NB4 (cell line): ENCODE measurements around the gene GPC3.
"Not testable (repeated sequence)": the region's sequence is repeated elsewhere in the genome, so short reads cannot be mapped to it uniquely, and the experiment has no call there.

Experiments used
- DNase-seq: peaks from one replicate; pipeline ENCODE4 v3.0.0; 2010; ENCODE audit warnings: low read depth
- H3K4me3 ChIP-seq: one replicate; pipeline ENCODE4 v1.5.1; 2011; ENCODE audit warnings: mild to moderate bottlenecking, low read depth, low read length, moderate library complexity
- MAX ChIP-seq: IDR thresholded peaks from 2 replicates; pipeline ENCODE4 v1.6.1; 2011; ENCODE audit warnings: low read depth, low read length
- MYC ChIP-seq: IDR thresholded peaks from 2 replicates; pipeline ENCODE4 v1.6.1; 2011; ENCODE audit warnings: low read depth, low read length
- POLR2A ChIP-seq: IDR thresholded peaks from 2 replicates; pipeline ENCODE4 v1.6.1; 2011; ENCODE audit warnings: mild to moderate bottlenecking; ENCODE audit not compliant: insufficient read length; ENCODE audit errors: extremely low read depth
- TF ChIP-seq, protein P1 (sequence below): IDR thresholded peaks from one replicate; pipeline ENCODE4 v1.5.1; 2012; ENCODE audit warnings: low read depth, low read length

The GPC3 gene

GRCh38 chrX:133742602-133743305, 242.6 kb downstream of the GPC3 start:
- no peak overlapping the region for H3K4me3 ChIP-seq
- DNase-seq: no peak
- TF ChIP-seq, protein P1, sequence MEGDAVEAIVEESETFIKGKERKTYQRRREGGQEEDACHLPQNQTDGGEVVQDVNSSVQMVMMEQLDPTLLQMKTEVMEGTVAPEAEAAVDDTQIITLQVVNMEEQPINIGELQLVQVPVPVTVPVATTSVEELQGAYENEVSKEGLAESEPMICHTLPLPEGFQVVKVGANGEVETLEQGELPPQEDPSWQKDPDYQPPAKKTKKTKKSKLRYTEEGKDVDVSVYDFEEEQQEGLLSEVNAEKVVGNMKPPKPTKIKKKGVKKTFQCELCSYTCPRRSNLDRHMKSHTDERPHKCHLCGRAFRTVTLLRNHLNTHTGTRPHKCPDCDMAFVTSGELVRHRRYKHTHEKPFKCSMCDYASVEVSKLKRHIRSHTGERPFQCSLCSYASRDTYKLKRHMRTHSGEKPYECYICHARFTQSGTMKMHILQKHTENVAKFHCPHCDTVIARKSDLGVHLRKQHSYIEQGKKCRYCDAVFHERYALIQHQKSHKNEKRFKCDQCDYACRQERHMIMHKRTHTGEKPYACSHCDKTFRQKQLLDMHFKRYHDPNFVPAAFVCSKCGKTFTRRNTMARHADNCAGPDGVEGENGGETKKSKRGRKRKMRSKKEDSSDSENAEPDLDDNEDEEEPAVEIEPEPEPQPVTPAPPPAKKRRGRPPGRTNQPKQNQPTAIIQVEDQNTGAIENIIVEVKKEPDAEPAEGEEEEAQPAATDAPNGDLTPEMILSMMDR: no peak
- no peak for TF ChIP-seq MYC
- TF ChIP-seq POLR2A: no peak
- TF ChIP-seq MAX: no peak

DNA sequence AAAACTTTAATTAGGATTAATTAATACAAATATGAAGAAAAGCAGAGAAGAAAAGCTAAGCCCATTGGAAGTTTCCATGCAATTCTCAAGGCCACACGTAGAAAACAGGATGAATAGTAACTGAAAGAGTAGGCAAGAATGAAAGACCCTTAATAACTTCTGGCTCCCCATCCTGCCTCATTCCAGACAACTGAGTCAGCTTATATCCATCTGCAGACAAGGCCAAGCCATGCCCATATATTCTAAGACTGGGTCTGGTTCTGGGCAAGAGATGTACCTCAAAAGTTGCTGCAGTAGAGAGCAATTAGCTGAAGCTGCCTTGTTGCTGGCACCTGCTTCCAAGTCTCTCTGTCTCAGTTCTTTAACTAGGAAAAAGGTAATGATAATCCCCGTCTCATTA, 244.1 kb downstream of the GPC3 start:
- TF ChIP-seq, protein P1: no peak
- TF ChIP-seq MAX (no peak), POLR2A (no peak), MYC (no peak)
- no peak overlapping the region for H3K4me3 ChIP-seq
- no peak for DNase-seq

DNA sequence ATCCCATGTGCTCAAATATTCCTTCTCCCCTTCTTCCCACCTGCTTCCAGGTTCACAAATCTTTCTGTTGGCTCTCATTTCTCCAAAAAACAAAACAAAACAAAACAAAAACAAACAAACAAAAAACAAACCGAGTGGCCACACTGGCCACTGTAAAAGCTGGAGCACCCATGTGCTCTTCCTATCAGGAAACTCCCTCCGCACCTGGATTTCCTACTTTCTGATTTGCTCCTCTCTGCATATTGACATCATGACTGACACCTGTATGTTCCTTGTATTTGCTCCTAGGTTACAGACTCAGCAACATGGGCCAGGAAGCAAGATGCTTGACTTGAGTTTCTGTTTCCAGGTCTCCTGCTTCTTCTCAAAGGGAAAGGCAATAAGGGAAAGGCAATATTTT, 258.8 kb downstream of the GPC3 start:
- no peak overlapping the region for H3K4me3 ChIP-seq
- DNase-seq: no peak

GRCh38 chrX:133726211-133726630, 259.2 kb downstream of the GPC3 start:
- no peak for DNase-seq
- no peak overlapping the region for H3K4me3 ChIP-seq
- TF ChIP-seq POLR2A (no peak), MYC (no peak), MAX (no peak)
- TF ChIP-seq, protein P1: no peak

More for the DNA sequence above, 258.8 kb downstream of the GPC3 start:
- TF ChIP-seq MAX (no peak), POLR2A (no peak)

- H3K4me3 ChIP-seq: no peak overlapping the region
- no peak for DNase-seq
- TF ChIP-seq POLR2A: no peak
- no peak for TF ChIP-seq MYC
- TF ChIP-seq MAX: no peak
- TF ChIP-seq, protein P1: no peak
These were observed 261.5 kb downstream of the GPC3 start for GRCh38 chrX:133723930-133724329.

GRCh38 chrX:133722756-133723155, 262.6 kb downstream of the GPC3 start:
- H3K4me3 ChIP-seq: no peak overlapping the region
- DNase-seq: no peak
- TF ChIP-seq, protein P1: no peak
- TF ChIP-seq MAX (no peak), MYC (no peak), POLR2A (no peak)

- not testable (repeated sequence) for H3K4me3 ChIP-seq, DNase-seq
These were observed 265.1 kb downstream of the GPC3 start for GRCh38 chrX:133720269-133720668.
